Duodenal mucosa (tissue), 2 donors: ENCODE data around the gene PLD6.
"Not testable (repeated sequence)": the region's sequence is repeated elsewhere in the genome, so short reads cannot be mapped to it uniquely, and the experiment has no call there.

ENCODE experiments used
- H3K27ac ChIP-seq: one replicate; pipeline ENCODE4 v1.7.0; 2013; ENCODE audit warnings: low read depth, low read length
- H3K27me3 ChIP-seq, 2 donors: one replicate each; pipeline ENCODE4 v1.7.0; 2013; ENCODE audit warnings: low read length in 2 of 2, control low read depth in 1 of 2; ENCODE audit not compliant: insufficient read depth in 2 of 2, control insufficient read depth in 1 of 2
- H3K36me3 ChIP-seq, 2 donors: one replicate each; pipeline ENCODE4 v1.7.0; 2013; ENCODE audit warnings: low read length in 2 of 2, control low read depth in 1 of 2; ENCODE audit not compliant: insufficient read depth in 2 of 2, control insufficient read depth in 1 of 2
- H3K4me1 ChIP-seq, 2 donors: one replicate each; pipeline ENCODE4 v1.7.0; 2013; ENCODE audit warnings: low read length in 2 of 2, control low read depth in 1 of 2; ENCODE audit not compliant: insufficient read depth in 2 of 2, control insufficient read depth in 1 of 2
- H3K4me3 ChIP-seq, 2 donors: one replicate each; pipeline ENCODE4 v1.7.0; 2013; ENCODE audit warnings: low read length in 2 of 2, low read depth in 1 of 2
- H3K9ac ChIP-seq, 2 donors: one replicate each; pipeline ENCODE4 v1.7.0; 2013; ENCODE audit warnings: low read length in 2 of 2, low read depth in 1 of 2
- H3K9me3 ChIP-seq, 2 donors: one replicate each; pipeline ENCODE4 v1.7.0; 2013; ENCODE audit warnings: low read length in 2 of 2, control low read depth in 1 of 2; ENCODE audit not compliant: control insufficient read depth in 1 of 2

The PLD6 gene

DNA sequence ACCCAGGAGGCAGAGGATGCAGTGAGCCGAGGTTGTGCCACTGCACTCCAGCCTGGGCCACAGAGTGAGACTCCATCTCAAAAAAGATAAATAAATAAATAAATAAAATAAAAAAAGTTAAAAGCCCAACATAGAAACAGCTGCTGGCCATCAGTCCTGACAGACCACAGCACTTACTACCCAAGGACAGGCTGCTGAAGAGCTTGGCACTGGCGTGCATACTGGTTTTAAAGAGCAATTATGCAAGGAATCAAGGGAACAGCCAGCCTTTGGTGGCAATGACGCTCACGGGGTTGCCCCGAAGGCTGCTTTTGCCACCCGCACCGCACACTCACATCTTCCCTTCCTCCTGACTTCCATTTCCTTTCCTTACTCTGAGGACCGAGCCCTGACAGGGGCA lies 4.2 kb downstream of the PLD6 start:
- peaks cover 17 to 34% of the 10 kb centered on the region in 2 donors for H3K4me1 ChIP-seq
- no peak overlapping the region for H3K27ac ChIP-seq

DNA sequence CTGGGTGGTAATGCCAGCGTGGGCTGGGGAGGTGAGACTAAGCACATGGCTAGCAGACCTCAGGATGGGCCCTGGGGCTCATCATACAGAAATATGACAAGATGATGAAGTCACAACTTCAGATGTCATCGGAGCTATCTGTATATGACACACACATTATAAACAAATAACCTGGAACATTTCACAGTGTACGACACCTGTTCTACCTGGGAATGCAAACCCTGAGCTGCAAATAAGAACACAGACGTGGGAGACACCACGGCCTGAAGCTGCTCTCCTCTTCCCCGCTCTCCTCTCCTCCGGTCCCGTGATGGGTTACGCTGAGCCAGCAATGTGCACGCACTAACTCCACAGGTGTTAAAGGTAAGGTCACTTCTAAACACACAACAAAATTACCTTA lies 4.9 kb downstream of the PLD6 start:
- no peak overlapping the region for H3K9ac ChIP-seq
- no peaks in the 10 kb centered on the region for H3K9me3 ChIP-seq
- no peaks in the 10 kb centered on the region for H3K36me3 ChIP-seq
- no peak overlapping the region for H3K4me3 ChIP-seq
- no peak overlapping the region for H3K27ac ChIP-seq
- H3K27me3 ChIP-seq: no peaks in the 10 kb centered on the region
- H3K4me1 ChIP-seq: peaks cover 12 to 28% of the 10 kb centered on the region in 2 donors

More for the DNA sequence above, 4.2 kb downstream of the PLD6 start:
- Histone ChIP-seq H3K9ac (no peak overlapping the region), H3K27me3 (no peaks in the 10 kb centered on the region), H3K36me3 (no peaks in the 10 kb centered on the region), H3K9me3 (no peaks in the 10 kb centered on the region), H3K4me3 (no peak overlapping the region)

DNA sequence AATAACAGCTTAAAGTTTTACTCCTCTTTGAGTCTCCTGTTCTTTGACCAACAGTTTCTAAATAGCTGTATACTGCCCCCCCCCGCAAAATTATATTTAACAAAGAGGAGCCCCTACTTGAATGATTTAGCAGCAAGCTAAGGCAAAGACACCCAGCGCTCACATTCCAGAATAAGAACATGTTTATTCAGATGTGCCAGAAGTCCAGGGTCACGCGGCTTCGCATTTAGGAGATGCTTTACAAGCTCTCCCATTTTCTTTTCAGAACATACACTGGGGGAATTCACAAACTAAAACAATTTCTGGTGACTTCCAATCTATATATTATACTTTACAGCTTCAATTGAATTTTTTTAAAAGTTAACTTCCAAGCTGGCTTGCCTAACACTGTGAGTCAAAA lies 5.3 kb downstream of the PLD6 start:
- no peak overlapping the region for H3K27ac ChIP-seq

DNA sequence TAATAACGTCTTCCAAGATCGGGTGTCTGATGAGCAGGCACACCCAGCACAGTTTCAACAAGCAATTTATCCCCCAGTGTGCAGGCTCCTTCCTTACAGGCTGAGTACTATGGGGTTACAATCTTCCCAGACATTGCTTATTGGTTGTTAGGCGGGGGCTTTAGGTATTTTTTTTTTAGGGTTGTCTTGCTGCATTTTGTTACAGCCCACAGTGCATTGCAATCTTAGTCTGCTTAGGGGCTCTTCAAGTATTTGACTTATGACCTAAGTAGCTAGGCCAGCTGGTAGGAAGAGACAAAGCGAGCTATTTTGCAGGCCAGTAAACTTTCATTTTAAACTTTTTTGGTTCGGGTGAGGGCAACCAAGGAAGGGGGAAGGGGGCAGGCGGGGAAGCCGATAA lies 5.8 kb downstream of the PLD6 start:
- no peak overlapping the region for H3K9ac ChIP-seq
- no peaks in the 10 kb centered on the region for H3K36me3 ChIP-seq
- H3K9me3 ChIP-seq: no peaks in the 10 kb centered on the region
- H3K4me3 ChIP-seq: no peak overlapping the region
- H3K27ac ChIP-seq: no peak overlapping the region
- no peaks in the 10 kb centered on the region for H3K27me3 ChIP-seq
- peaks cover 12 to 21% of the 10 kb centered on the region in 2 donors for H3K4me1 ChIP-seq

More for the DNA sequence above, 5.3 kb downstream of the PLD6 start:
- Histone ChIP-seq H3K9ac (no peak overlapping the region), H3K4me3 (no peak overlapping the region), H3K27me3 (no peaks in the 10 kb centered on the region), H3K36me3 (no peaks in the 10 kb centered on the region), H3K4me1 (peaks cover 12 to 26% of the 10 kb centered on the region in 2 donors), H3K9me3 (no peaks in the 10 kb centered on the region)

DNA sequence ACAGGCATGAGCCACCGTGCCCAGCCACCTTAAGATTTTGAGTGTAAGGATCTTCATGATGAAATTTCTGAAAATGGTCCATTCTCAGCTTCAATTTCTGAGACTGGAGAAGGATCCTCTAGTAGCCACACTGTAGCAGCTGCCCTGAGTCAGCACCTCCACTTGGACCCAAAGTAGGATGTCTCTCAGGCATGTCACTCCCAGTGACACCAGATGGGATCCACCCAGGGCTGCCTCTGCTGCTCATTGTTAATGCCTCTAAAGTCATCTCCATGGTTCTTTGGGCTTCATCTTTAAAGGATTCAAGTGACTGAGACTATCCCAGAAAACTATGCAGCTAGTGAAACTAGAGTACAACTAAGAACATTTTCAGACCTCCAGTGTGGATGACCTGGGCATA lies 7.9 kb downstream of the PLD6 start:
- Histone ChIP-seq H3K9me3 (no peaks in the 10 kb centered on the region), H3K27me3 (no peaks in the 10 kb centered on the region), H3K4me1 (peaks cover 0 to 6% of the 10 kb centered on the region in 2 donors), H3K4me3 (no peak overlapping the region), H3K36me3 (no peaks in the 10 kb centered on the region), H3K9ac (no peak overlapping the region), H3K27ac (no peak overlapping the region)

DNA sequence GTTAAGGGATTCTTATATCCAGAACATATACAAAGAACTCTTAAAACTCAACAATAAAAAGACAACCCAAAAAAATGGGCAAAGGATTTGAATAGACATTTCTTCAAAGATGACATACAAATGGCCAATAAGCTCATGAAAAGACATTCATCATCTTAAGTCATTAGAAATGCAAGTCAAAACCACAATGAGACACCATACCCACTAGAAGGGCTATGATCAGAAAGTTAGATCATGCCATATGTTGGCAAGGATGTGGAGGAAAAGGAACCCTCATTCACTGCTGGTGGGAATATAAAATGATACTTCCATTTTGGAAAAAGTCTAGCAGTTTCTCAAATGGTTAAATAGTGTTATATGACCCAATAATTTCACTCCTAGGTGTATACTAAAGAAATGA lies 9.4 kb downstream of the PLD6 start:
- peaks cover 0 to 9% of the 10 kb centered on the region in 2 donors for H3K4me1 ChIP-seq
- no peak overlapping the region for H3K9ac ChIP-seq
- no peak overlapping the region for H3K4me3 ChIP-seq
- H3K36me3 ChIP-seq: no peaks in the 10 kb centered on the region
- no peak overlapping the region for H3K27ac ChIP-seq
- no peaks in the 10 kb centered on the region for H3K27me3 ChIP-seq
- H3K9me3 ChIP-seq: no peaks in the 10 kb centered on the region

DNA sequence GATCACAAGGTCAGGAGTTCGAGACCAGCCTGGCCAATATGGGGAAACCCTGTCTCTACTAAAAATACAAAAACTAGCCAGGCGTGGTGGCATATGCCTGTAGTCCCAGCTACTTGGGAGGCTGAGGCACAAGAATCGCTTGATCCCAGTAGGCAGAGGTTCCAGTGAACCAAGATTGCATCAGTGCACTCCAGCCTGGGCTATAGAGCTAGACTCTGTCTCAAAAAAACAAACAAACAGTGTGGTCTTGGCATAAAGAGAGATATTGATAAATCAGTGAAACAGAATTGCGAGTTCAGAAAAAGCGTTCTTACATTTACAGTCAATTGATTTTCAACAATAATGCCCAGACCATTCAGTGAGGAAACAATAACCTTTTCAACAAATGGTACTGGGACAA lies 10.7 kb downstream of the PLD6 start:
- not testable (repeated sequence) for H3K9me3 ChIP-seq, H3K27me3 ChIP-seq, H3K36me3 ChIP-seq, H3K9ac ChIP-seq, H3K4me1 ChIP-seq, H3K4me3 ChIP-seq, H3K27ac ChIP-seq

DNA sequence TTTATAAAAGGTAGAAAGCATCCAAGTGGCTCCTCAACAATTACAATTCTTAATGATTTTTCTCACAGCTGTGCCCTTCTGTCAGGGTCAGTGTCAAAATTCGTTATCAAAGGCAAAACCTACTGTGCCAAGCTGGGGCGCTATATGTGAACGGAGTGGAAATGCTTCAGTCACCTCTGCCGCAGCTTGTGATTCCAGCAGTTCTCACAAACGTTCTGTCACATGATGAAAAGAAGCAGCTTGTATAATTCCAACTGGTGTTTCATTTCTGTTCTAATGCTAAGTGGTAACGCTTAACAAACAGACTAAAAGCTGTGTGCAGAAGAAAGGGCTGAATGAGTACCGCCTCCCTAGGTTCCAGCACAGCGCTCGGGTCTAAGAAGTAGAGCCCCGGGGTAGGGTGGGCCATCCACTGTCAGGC lies 14.2 kb downstream of the PLD6 start:
- Histone ChIP-seq H3K27ac (no peak overlapping the region), H3K36me3 (peaks cover 13 to 29% of the 10 kb centered on the region in 2 donors), H3K4me3 (no peak overlapping the region), H3K4me1 (peaks cover 0 to 3% of the 10 kb centered on the region in 2 donors), H3K9ac (no peak overlapping the region), H3K27me3 (no peaks in the 10 kb centered on the region), H3K9me3 (no peaks in the 10 kb centered on the region)

DNA sequence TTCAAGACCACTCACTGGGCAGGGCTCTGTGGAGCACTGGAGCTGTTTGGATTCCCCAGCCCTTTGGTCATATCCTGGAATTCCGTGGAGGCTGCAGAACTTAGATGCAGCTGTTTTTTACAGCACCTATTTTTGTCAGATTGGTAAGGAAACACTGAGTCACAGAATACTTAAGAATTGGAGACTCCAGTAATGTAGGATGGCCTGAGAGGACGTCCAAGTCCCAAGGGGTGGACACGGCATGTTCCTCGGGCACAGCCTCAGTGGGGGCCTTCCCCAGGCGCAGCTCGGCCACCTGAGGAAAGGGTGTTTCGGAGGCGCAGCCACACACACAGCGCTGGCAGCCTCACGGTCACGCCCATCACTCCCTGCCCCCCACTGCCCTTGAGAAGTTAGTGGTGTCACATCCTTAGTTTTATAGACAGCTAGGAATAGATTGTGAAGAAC lies 14.8 kb downstream of the PLD6 start:
- no peaks in the 10 kb centered on the region for H3K9me3 ChIP-seq
- no peak overlapping the region for H3K9ac ChIP-seq
- no peaks in the 10 kb centered on the region for H3K27me3 ChIP-seq
- peaks cover 16 to 29% of the 10 kb centered on the region in 2 donors for H3K36me3 ChIP-seq
- no peak overlapping the region for H3K27ac ChIP-seq
- peaks cover 0 to 3% of the 10 kb centered on the region in 2 donors for H3K4me1 ChIP-seq
- H3K4me3 ChIP-seq: no peak overlapping the region

DNA sequence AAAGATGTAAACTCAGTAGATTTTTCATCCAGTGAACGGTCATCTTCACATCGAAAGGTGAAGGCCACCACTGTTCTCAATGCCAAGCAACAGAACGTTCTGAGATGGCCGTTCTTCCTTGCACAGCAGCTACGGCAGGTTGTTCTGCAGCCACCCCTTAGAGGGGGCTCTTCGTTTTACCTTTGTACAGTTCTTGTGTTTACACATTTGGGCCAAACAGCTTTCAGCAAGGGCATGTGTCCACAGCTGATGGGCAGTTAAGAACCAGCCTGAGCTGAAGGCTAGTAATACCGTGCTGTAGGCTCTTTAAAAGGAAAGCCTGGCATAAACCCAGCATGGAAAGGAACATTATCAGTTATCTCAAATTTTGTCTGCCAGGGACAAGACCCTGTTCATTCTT lies 15.9 kb downstream of the PLD6 start:
- no peaks in the 10 kb centered on the region for H3K27me3 ChIP-seq
- H3K36me3 ChIP-seq: peaks cover 16 to 29% of the 10 kb centered on the region in 2 donors
- no peaks in the 10 kb centered on the region for H3K9me3 ChIP-seq
- no peak overlapping the region for H3K4me3 ChIP-seq
- H3K27ac ChIP-seq: no peak overlapping the region
- H3K9ac ChIP-seq: no peak overlapping the region
- peaks cover 3 to 6% of the 10 kb centered on the region in 2 donors for H3K4me1 ChIP-seq

DNA sequence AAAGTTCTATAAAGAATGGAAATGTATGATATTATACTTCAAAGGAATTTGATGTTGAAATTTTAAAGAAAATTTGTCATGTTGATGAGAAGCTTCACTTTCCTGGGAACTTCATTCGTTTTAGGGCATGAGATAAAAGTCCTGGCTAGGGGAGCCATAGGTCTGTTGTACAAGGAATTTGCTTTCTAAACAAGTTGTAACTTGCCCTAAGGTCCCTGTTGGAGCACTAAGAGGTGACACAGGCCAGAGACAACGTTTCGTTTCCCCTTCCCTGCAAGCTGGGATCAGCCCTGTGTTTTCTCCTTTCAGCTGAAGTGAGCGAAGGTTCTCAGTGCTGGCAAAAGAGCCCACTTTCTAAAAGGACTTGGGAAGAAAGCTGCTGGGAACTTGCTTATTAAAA lies 16.6 kb downstream of the PLD6 start:
- Histone ChIP-seq H3K4me1 (peaks cover 5 to 6% of the 10 kb centered on the region in 2 donors), H3K4me3 (no peak overlapping the region), H3K27me3 (no peaks in the 10 kb centered on the region), H3K27ac (no peak overlapping the region), H3K9ac (no peak overlapping the region), H3K9me3 (no peaks in the 10 kb centered on the region), H3K36me3 (peaks cover 16 to 31% of the 10 kb centered on the region in 2 donors)
